ENCODE results near the gene MCM6.

GRCh38 chr2:135832891-135833290, 43.4 kb downstream of the MCM6 start:
- TF ChIP-seq CTCF (IDR thresholded peaks at IDR 0.05) = no peak
- TF ChIP-seq ZFX (IDR thresholded peaks at IDR 0.05; ENCODE audit: borderline replicate concordance) = no peak

Measured in 22Rv1 (cell line).